ENCODE results near the gene PSMF1.

Gene PSMF1

GRCh38 chr20:1190847-1191246 lies 72.4 kb downstream of the PSMF1 start:
- DNase-seq (ENCODE audit: low read depth), result no peak

GRCh38 chr20:1191299-1191698 lies 72.9 kb downstream of the PSMF1 start:
- DNase-seq (ENCODE audit: low read depth), result no peak

- no peak for DNase-seq (ENCODE audit: low read depth)
Observed at GRCh38 chr20:1195226-1195625, 76.8 kb downstream of the PSMF1 start.

GRCh38 chr20:1196634-1197033 lies 78.2 kb downstream of the PSMF1 start:
- no peak for DNase-seq (ENCODE audit: low read depth)

DNA sequence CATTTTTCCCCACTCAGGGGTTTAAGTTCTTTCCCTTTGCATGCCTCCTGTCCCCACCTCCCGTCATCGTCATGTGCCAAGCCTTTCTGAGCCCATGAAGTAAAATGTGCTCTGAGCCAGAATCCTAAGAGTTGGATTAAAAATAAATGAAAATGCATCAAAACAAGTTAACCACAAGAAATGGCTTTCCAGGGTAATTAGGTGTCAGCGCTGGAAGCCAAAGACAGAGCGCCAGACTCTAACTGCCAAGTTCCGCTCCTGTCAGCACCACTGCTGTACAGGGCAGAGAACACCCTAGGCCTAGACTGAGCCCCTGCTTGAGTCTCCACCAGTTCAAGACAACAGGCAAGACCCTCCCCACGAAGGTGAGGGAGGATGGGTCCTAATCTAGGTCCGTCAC lies 79.4 kb downstream of the PSMF1 start:
- no peak for DNase-seq (ENCODE audit: low read depth)

DNA sequence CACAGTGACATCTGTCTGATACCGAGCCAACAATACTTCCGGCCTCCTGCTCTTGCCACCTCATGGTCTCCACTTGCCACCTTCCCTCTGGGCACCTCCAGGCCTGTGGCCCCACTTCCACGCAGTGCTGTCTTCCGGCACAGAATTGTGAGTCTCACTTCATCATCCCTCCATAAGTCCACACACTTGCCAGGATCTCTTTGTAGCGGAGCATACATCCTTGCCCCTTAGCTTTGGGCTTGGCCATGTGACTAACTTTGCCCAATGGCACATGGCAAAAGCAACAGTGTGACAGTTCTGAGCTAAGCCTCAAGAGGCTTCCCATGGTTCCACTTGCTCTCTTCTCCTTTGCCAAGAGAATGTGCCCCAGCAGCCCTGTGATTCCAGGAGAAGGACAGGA lies 80.3 kb downstream of the PSMF1 start:
- no peak for DNase-seq (ENCODE audit: low read depth)

DNA sequence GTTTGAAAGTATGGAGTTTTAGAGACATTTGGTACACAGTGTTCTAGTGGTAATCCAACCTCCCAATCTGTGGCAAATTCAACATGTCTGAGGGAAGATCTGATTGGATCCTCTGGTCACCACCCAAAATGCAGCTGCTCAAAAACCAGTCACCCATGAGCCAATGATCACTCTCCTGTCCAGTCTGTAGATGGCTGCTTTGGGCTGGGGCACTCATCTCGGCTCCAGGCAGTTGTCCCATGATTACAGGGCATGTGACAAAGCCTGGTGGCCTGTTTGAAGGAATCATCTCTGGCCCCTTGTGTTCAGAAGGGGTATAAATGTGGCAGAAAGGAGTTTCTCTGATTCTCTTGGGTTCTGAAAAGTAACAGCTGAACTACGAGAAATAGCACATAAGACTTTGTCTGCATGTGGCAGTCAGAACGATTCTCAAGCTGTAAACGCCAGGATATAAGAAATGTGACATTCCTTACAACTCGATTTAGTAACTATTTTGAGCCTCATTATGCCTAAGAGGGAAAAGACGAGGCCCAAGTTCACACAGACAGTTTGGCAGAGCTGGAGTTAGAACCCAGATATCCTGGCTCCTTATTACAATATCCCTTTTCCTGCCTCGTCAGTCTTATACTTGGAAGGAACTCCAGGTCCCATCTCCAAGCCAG lies 80.9 kb downstream of the PSMF1 start:
- no peak for DNase-seq (ENCODE audit: low read depth)

DNA sequence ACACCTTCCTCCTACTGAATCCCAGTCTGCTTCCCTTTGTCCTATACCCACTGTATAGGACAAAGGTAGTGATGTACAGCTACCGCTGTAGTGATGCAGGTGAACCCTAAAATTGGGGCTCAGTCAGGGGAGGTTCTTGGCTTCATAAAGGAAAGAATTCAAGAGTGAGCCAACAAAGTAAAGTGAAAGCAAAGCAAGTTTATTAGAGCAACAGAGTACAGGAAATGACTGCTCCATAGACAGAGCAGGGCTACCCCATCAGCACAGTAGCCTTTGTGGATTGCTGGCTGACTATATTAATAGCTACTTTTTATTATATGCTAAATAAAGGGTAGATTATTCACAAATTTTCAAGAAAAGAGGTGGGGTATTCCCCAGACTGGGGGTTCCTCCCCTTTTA lies 81.6 kb downstream of the PSMF1 start:
- DNase-seq (ENCODE audit: low read depth), result no peak

DNA sequence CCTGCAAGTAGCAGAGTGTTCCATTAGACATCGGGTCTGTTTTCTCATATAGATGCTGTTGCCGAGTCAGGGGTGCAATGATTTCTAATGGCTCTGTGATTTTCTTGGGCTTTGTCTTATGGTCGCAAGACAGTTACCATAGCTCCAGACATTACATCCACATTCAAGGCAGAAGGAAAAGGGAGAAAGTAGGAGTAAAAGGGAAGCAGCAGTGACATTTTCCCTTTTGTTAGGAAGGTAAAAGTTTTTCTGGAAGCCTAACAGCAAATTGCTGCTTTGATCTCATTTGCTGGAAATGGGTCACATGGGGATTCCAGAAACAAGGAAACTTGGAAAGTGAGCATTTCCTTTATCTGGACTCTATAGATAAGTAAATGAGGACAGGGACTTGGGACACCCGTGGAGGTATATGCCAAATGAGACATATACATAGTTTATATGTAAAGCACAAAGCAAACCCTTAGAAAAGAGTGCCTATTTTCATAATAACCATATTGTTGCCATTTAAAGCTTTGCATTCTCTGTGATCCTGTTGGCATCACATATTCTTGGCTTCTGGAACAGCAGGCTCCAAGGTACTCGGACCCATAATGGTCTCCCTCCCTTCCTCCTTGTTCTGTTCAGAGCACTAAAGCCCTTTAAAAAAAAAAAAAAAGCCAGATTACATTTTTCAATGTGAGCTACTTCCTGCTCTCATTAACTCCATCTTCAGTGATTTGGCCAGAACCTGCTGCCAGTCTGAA lies 84.5 kb downstream of the PSMF1 start, which contains the start of gene C20orf202:
Gene C20orf202, plus strand, starts transcription at position 693 of the 743 bp plus-strand sequence. CDS start 132 bp downstream, outside the sequence.
- no peak for DNase-seq (ENCODE audit: low read depth)

DNA sequence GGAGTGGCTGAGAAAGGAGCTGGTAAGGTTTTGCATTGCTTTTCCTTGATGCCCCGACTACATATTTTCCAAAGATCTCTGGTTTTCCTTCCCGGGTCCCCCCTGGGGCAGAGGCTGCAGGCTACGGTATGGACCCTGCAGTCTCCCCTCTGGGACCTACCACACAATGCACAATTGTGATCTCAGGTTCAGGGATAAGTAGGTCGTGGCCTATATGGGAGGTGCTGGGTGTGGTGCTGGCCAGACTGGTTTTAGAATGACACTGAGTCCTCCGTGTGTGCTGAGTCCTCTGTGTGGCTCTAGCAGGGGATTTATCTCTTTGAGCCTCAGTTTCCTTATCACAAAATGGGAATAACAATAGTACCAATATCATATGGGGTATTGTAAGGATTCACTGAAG lies 85.2 kb downstream of the PSMF1 start:
- DNase-seq (ENCODE audit: low read depth), result no peak

- DNase-seq (ENCODE audit: low read depth), result no peak
Observed at GRCh38 chr20:1204113-1204512, 85.7 kb downstream of the PSMF1 start.

- no peak for DNase-seq (ENCODE audit: low read depth)
Observed at GRCh38 chr20:1204576-1204975, 86.2 kb downstream of the PSMF1 start.

DNA sequence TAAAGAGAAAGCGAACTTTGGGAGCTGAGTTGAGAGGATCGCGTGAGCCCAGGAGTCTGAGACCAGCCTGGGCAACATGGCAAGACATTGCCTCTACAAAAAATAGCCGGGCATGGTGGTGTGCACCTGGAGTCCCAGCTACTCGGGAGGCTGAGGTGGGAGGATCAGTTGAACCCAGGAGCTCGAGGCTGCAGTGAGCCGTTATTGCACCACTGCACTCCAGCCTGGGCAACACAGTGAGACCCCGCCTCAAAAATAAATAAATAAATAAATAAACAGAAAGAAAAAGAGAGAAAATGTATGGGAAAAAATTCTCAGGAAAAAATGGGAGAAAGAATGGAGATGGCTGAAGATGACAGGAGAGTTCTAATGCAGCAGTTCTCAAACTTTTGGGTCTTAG lies 87.4 kb downstream of the PSMF1 start:
- DNase-seq (ENCODE audit: low read depth), result no peak

GRCh38 chr20:1206366-1207148 lies 88.2 kb downstream of the PSMF1 start:
- no peak for DNase-seq (ENCODE audit: low read depth)

- no peak for DNase-seq (ENCODE audit: low read depth)
Observed at GRCh38 chr20:1207293-1207878, 89.0 kb downstream of the PSMF1 start.

DNA sequence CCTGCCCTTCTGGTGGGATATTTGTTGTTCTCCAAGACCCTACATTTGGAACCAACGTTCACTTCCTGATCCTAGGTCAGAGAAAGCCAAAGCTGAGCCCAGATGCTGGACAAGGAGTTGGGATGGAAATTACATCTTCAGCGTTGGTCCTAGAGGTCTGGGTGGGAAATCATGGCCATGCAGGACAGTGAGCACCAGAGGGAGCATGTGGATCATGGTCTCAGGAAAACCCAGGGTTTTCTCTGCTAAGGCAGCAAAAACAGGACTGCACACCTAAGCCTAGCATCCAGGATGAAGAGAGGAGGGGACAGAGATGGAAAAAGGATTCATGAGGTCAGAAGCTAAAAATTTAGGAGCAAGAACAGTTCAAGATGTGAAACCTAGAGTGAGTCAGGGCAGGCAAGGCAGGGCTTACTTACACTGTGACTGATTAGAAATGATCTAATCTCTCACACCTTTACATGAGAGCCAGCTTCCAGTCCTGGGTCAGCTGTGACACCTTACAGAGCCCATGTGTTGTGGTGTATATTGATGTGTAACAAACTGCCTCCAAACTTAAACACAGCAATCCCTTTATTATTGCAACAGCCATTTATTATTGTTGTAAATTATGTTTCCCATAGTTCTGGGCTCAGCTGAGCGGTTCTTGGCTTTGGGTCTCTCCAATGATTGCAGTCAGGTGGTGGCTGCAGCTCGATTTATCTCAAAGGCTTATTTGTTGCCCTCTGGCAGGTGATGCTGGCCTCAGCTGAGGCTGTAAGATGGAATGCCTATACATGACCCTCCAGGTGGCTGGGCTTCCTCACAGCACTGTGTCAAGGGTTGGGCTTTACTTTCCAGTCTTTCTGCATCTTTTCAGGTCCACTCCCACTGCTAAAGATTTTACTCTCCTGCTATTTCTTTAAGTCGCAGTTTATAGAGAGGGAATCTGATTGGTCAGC lies 91.3 kb downstream of the PSMF1 start:
- no peak for DNase-seq (ENCODE audit: low read depth)

- no peak for DNase-seq (ENCODE audit: low read depth)
Observed at GRCh38 chr20:1210501-1210900, 92.1 kb downstream of the PSMF1 start.

- no peak for DNase-seq (ENCODE audit: low read depth)
Observed at GRCh38 chr20:1212023-1212422, 93.6 kb downstream of the PSMF1 start.

- peak; percentile 43 for DNase-seq (ENCODE audit: low read depth)
Observed at GRCh38 chr20:1212607-1213396, 94.4 kb downstream of the PSMF1 start.

DNA sequence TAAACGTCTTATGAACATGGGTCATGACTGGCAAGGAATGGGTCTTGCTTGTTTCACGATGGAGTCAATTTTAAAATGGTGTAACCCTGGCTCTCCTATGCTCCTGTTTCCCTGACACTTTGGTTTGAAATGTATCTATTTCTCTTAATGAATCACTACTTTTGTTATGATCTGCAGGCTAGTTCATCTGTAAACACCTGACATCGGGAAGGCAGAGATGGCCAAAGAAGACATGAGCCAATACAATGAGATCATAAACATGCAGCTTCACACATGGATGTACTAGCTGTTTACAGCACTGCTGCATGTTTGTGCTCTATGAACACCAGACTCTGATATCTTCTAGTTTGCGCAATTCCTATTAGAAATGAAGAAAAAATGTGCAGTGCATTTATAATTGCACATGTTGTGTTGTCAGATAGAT lies 96.4 kb downstream of the PSMF1 start:
- DNase-seq (ENCODE audit: low read depth), result no peak

Measured in stimulated activated CD8-positive, alpha-beta memory T cell treated with anti-CD3 and anti-CD28 coated beads, Interleukin-15, amount 100 ng/mL, for 1 hour (primary cell).